Activated CD8-positive, alpha-beta memory T cell treated with anti-CD3 and anti-CD28 coated beads, Interleukin-2, amount 50 U/mL, for 4 hours (primary cell): ENCODE measurements around the gene CYP4A22.
"Not testable (repeated sequence)": the region's sequence is repeated elsewhere in the genome, so short reads cannot be mapped to it uniquely, and the experiment has no call there.

Experiments used
- DNase-seq: peaks from one replicate; pipeline ENCODE4 v3.0.0-alpha.2; 2020

Gene CYP4A22

GRCh38 chr1:47157957-47158356, 20.7 kb downstream of the CYP4A22 start:
- DNase-seq = not testable (repeated sequence)

DNA sequence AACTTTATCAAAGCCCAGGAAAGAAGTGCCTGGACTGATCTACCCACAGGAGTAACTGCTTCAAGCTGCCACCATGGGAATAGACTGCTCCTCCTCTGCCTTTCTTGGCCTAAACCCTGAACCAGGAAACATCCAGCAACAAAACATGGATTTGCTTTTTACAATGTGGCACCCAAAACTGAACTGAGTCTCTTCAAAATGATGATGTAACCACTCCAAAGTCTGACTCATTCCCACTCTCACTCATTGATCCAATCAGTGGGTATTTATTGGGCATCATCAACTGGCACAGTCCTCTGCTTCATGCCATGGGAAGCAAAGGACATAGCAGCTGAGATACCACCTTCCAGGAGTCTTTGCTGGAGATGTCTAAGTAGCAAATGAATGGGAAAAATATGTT, 23.5 kb downstream of the CYP4A22 start:
- DNase-seq = no peak

- no peak for DNase-seq
These were observed 24.2 kb downstream of the CYP4A22 start for GRCh38 chr1:47161298-47162040.

GRCh38 chr1:47164552-47164951, 27.3 kb downstream of the CYP4A22 start:
- no peak for DNase-seq

DNA sequence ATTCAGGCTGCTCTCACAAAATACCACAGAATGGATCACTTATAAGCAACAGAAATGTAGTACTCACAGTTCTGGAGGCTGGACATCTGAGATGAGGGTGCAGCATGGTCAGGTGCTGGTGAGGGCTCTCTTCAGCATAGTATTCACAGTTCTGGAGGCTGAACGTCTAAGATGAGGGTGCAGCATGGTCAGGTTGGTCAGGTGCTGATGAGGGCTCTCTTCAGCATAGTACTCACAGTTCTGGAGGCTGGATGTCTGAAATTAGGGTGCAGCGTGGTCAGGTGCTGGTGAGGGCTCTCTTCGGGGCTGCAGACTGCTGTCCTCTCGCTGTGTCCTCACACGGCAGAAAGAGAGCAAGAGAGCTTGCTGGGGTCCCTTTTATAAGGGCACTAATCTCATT, 35.5 kb downstream of the CYP4A22 start:
- DNase-seq = no peak

- no peak for DNase-seq
These were observed 37.4 kb downstream of the CYP4A22 start for GRCh38 chr1:47174656-47175020.

DNA sequence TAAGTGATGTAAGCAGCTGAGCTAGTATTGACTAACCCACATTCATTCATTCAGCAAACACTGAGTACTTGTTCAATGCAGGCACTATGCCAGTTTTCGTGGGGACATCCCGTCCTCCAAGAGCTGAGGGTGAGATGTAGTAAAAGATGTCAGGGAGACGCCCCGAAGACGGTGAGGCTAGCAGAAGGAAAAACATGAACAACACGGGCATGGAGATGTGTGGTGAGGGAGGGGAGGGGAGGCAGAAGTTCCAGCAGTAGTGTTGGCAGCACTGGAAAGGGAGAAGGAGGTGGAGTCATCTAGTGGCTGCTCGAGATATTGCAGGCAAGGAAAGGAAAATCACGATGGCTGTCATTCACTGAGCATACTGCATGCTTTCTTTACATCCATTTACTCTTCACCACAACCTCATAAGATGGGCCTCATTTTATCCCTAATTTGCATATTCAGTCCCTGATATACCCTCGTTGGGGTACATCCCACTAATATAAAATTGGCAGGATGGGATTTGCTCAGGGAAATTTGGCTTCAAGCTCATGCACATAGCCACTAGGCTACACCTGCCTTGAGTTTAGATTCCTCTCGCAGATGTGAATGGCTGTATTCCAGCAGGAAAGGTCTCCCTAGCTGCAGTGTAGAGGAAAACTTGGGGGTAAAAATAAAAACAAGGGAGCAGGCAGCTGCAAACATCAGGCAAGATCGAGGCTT, 38.1 kb downstream of the CYP4A22 start:
- peak; percentile 36 for DNase-seq

DNA sequence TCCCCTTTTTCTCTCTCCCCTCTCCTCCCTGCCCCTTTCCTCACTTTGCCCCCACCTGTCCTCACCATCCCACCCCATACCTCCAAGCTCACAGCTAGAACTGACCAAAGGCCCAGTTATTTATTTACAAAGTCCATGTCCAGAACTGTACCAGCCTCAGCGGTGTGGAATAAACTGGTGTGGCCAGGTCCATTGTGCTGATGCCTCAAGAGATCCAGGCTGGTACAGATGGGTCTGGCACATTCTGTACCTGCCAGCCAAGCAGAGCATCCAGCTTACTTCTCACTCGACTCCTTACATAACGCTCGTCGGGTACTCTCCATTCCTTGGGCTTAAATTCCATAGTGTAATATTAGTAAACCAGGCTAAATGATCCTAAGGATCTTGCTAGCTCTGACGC, 40.8 kb downstream of the CYP4A22 start:
- no peak for DNase-seq

GRCh38 chr1:47178654-47179016, 41.4 kb downstream of the CYP4A22 start:
- DNase-seq = no peak

- peak; percentile 65 for DNase-seq
These were observed 42.1 kb downstream of the CYP4A22 start for GRCh38 chr1:47179017-47179987.

GRCh38 chr1:47179988-47180563, 42.8 kb downstream of the CYP4A22 start:
- DNase-seq = no peak

DNA sequence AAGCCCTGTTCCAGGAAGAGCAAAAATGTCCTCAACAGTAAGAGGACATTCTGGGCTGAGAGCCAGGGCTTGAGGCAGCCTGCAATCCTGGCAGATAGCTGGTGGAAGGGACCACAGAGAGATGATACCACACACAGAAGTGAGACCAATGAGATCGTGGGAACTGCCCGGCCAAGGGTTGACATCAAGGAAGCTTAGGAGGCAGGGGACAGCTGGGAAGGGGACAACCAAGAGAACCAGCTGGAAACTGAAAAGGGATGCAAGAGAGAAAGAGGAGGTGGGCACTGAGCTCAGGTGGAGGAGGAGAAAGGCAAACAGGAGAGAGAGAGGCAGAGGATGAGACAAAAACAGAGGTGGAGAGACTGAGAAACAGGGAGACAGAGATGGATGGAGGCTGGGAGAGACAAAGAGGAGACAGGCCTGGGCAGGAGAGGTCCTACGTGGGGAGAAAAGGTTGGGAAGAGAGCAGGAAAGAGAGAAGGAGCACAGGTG, 43.4 kb downstream of the CYP4A22 start:
- no peak for DNase-seq

GRCh38 chr1:47181095-47181954, 44.1 kb downstream of the CYP4A22 start:
- no peak for DNase-seq

DNA sequence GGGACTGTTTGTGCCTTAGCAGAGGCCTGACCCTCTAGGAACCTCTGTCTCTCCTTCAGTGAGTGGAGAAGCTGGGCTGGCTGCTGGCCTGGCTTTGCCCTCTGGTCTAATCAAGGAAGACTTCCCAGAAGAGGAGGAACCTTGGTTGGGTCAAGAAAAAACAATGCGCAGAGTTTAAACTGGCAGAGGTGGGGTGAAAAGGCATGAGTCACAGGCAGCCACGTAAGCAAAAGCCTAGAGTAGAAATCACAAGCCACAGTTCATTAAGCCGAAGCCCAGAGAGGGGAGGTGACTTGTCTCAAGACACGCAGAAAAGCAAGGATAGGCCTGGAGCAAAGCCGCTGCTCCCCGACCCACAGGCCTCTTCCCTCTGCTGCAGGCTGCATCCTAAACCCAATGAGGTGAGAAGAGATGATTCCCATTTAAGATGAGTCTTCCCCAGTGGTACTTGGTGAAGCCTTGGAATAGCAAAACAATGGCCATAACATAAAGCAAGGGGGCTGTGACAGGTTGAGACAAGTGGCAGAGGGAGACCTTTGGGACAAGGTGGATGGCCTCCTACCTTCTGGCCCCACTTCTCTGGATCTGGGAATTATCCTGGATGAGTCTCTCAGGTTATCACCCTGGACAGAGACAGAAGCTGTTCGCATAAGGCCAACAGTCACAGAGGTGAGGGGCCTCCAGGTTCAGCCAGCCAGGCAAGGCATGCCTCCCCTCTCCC, 44.9 kb downstream of the CYP4A22 start:
- DNase-seq = no peak

DNA sequence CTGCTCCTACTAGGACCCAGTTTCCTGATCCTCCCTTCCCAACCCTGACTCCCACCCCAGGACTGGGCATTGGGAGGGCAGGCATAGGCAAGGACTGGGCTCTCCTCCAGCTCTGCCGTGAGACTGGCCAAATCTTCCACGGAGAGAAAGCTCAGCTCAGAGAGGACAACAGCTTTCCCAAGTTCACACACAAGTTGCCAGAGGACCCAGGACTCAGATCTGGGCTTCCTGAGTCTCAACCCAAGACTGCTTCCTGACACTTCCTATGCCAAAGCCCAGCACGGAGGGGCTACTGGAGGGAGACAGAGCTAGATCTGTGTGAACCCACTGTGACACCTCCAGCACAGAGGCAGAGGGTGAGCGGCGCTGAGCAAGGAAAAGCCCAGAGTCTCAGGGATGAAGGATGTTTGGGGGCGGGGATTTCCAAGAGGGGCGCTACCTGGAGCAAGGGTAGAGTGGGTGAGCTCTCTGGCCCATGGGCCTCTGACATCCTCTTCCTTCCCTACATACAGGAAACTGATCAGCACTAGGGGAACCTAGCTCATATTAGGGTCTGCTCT, 45.5 kb downstream of the CYP4A22 start:
- DNase-seq = no peak

GRCh38 chr1:47183308-47184089, 46.3 kb downstream of the CYP4A22 start:
- DNase-seq = no peak

DNA sequence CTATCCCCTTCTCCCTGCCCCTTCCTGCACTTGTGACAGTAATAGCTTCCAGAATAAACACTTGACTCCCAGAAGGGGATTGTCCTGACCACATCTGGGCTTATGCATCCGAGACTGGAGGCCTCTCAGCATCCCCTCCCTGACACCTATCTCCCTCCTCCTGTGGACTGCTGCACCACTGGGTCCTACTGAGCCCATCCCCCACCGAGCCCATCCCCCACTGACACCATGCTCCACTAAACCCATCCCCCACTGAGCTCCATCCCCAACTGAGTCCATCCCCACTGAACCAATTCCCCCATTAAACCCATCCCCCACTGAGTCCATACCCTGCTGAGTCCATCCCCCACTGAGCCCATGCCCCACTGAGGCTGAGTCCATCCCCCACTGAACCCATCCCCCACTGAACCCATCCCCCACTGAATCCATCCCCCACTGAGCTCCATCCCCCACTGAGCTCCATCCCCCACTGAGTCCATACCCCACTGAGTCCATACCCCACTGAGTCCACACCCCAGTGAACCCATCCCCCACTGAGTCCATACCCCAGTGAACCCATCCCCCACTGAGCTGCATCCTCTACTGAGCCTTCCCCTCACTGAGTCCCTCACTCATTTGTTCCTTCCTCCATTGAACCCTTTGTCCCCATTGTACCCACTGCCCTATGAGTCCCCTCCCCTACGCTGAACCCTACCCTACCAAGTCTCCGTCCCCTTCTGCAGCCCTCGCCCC, 47.0 kb downstream of the CYP4A22 start:
- DNase-seq = no peak

- DNase-seq = no peak
These were observed 47.8 kb downstream of the CYP4A22 start for GRCh38 chr1:47184822-47185677.
